Inflammatory macrophage treated with lipopolysaccharide for 4 hours (primary cell): ENCODE measurements around the gene DPP9.
"Not testable (repeated sequence)": the region's sequence is repeated elsewhere in the genome, so short reads cannot be mapped to it uniquely, and the experiment has no call there.

ENCODE experiments used
- DNase-seq: peaks from one replicate; pipeline ENCODE4 v3.0.0-alpha.2; 2020

DPP9 gene

GRCh38 chr19:4723595-4724514 is at the start of gene DPP9:
DPP9 (minus strand) TSS chr19:4723842; CDS start chr19:4719906, 3,936 bp downstream.
- DNase-seq, result peak; percentile 99

GRCh38 chr19:4773047-4773640 is 49.5 kb upstream of the DPP9 start:
- no peak for DNase-seq

GRCh38 chr19:4772566-4772965 is 48.9 kb upstream of the DPP9 start:
- no peak for DNase-seq

- peak; percentile 56 for DNase-seq
Measured at GRCh38 chr19:4768934-4769777, 45.5 kb upstream of the DPP9 start.

- no peak for DNase-seq
Measured at GRCh38 chr19:4764393-4764660, 40.7 kb upstream of the DPP9 start.

GRCh38 chr19:4763021-4763420 is 39.4 kb upstream of the DPP9 start:
- no peak for DNase-seq

GRCh38 chr19:4760285-4760650 is 36.6 kb upstream of the DPP9 start:
- DNase-seq, result no peak

- peak; percentile 92 for DNase-seq
Measured at GRCh38 chr19:4759388-4760284, 36.0 kb upstream of the DPP9 start.

- DNase-seq, result no peak
Measured at GRCh38 chr19:4758659-4759058, 35.0 kb upstream of the DPP9 start.

GRCh38 chr19:4758082-4758481 is 34.4 kb upstream of the DPP9 start:
- no peak for DNase-seq

GRCh38 chr19:4755459-4755858 is 31.8 kb upstream of the DPP9 start:
- DNase-seq, result no peak

- DNase-seq, result peak; percentile 19
Measured at GRCh38 chr19:4754248-4754647, 30.6 kb upstream of the DPP9 start.

- DNase-seq, result no peak
Measured at GRCh38 chr19:4749870-4750590, 26.4 kb upstream of the DPP9 start.

GRCh38 chr19:4748589-4748988 is 24.9 kb upstream of the DPP9 start:
- no peak for DNase-seq

- no peak for DNase-seq
Measured at GRCh38 chr19:4748185-4748584, 24.5 kb upstream of the DPP9 start.

GRCh38 chr19:4745986-4746385 is 22.3 kb upstream of the DPP9 start:
- DNase-seq, result no peak

GRCh38 chr19:4745175-4745574 is 21.5 kb upstream of the DPP9 start:
- not testable (repeated sequence) for DNase-seq

- DNase-seq, result peak; percentile 65
Measured at GRCh38 chr19:4744451-4745174, 21.0 kb upstream of the DPP9 start.

- DNase-seq, result no peak
Measured at GRCh38 chr19:4742723-4743646, 19.3 kb upstream of the DPP9 start.

GRCh38 chr19:4740092-4740491 is 16.4 kb upstream of the DPP9 start:
- DNase-seq, result no peak
